Activated CD4-positive, alpha-beta T cell treated with anti-CD3 and anti-CD28 coated beads, Interleukin-2, amount 50 U/mL, for 16 hours (primary cell): ENCODE measurements around the gene USP10.

Experiments
- DNase-seq: peaks from one replicate; pipeline ENCODE4 v3.0.0-alpha.2; 2020

The USP10 gene

DNA sequence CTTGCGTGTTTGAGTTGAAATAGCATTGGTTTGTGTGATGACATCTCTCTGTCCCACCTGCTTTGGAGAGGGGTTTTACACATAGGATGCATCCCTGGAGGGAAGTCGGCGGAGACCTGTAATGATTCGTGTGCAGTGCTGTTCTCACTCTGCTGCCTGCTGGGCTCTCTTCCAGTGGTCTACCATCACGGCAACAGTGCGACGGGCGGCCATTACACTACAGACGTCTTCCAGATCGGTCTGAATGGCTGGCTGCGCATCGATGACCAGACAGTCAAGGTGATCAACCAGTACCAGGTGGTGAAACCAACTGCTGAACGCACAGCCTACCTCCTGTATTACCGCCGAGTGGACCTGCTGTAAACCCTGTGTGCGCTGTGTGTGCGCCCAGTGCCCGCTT lies 78.9 kb downstream of the USP10 start:
- DNase-seq, result no peak

DNA sequence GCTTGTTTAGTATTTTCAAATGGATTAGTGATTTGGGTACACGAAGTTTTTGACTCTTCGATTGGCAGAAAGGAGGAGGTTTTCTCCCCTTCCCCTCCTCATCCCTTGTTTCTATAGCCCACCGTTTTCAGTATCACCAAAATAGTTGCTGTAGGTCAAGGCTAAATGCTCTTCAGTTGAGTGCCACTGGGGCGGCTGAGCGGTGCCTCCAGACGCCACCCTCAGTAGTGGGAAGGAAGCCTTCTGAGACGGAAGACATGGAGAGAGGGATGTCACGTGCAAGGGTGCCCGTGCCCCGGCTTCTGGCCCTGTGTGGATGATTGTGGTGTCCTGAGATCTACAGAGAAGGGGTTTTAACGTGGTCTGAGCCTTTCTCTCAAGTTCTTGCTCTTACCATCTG lies 80.3 kb downstream of the USP10 start:
- no peak for DNase-seq

DNA sequence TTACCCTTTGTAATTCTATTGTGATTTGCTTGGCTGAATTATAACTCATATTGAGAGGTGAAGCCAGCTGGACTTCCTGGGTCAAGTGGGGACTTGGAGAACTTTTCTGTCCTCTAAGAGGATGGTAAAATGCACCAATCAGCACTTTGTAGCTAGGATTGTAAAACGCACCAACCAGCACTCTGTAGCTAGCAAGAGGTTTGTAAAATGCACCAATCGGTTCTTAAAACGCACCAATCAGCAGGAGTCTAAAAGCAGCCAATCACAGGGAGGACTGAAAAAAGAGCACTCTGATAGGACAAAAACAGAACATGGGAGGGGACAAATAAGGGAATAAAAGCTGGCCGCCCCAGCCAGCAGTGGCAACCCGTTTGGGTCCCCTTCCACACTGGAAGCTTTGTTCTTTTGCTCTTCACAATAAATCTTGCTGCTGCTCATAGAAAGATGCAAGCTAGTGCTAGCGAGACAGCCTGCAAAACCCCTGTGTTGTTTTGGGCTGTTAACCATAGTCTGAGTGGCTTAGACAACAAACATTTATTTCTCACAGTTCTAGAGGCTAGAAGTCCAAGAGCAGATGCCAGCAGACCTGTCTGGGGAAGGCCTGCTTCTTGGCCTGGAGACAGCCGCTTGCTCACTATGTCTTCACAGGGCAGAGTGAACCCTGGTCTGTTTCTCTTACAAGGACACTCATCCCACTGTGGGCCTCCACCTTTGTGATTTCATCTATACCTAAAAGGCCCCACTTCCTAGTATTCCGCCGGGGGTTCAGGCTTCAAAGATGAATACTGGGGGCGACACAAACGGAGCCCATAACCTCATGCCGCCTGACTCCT lies 81.0 kb downstream of the USP10 start:
- DNase-seq, result no peak

DNA sequence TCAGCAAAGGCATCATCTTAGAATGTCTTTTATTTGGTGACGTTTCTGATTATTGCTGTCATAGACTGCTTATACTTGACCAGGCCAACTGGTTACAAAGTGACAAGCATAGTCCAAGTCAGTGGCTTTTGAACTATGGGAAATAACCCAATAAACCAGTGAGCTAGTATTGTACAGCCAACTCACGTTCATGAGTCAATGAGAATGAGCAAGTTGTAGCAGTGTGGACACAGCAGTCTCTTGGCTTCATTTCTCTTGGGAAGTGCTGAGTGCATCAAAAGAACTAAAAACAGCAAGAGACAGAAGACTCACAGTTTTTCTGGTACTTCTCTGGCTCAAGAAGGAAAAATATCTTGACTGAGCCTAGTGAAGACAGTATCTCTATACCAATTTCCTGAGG lies 83.0 kb downstream of the USP10 start:
- no peak for DNase-seq

DNA sequence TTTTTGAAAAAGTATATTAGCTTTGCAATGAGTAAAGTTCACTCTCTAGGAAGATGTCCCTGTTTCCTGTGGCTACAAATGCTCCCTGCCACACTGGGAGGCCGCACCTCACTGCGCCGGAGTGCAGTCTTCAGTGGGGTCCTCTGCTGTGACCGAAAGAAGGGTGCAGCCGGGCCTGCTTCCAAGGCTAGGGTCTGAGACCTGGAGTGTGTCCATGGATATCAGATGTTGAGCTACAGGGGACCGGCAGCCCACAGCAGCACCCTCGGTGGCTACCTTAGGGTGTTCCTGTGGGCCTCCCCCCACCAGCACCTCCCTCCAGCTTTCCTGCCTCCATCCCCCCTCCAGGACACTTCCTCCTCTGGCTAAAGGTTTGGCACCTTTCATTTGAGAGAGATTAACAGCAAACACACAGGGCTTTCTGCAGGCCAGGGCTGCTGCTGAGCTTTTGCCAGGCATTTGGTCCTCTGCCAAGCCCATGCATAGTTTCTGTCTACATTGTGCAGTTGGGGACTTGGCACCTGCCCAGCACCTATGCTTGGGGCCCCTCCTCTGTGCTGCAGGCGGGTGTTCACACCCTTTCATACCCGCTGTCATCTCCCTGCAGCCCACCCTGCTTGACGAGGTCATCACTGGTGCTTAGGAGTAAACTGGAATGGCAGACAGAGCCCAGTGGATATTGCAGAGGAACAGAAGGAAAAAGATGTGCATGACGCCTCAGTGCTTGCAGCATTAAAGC lies 86.2 kb downstream of the USP10 start:
- DNase-seq, result no peak

DNA sequence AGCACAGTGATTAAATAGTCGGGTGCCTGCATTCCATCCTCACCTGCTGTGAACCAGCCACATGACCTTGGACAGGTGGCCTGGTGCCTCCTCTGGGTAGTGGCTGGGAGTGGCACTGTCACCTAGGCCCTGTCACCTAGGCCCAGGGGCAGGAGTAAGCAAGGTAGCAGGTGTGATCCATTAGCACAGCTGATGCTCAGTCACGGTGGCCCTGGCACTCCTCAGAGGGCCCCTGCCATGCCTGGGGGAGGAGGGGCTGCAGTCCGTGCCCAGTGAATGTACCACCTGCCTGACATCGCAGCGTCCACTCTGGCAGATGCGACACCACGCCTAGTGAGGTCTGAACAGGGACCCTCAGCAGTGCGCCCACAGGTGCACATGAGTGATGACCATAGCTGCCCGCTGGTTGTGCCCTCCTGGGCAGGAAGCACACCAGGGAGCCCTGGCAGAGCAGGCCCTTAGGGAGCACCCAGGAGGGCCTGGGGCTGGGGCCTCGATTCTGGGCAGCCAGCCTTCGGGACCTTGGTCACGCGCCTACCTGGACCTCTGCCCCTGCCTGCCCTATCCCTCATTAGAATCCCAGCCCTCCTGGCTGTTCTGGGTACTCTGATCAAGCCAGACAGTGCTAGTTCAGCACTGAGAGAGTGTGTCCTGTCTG lies 86.9 kb downstream of the USP10 start:
- no peak for DNase-seq

DNA sequence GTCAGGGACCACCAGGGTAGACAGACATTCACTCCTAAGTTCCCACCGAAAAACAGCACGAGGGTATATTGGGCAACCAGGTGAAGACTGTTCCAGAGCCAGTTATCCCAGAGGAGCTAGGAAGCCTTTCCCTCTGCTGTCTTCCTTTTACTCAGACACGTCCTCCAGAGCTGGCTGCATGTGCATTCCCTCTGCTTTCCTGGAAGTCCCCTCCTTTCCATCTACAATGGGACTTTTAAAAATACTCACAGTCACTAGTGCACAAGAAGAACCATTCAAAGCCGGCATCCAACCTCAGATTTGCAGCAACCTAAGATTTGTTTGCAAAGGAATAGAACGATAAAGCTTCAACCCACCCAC lies 87.4 kb downstream of the USP10 start:
- DNase-seq, result no peak

DNA sequence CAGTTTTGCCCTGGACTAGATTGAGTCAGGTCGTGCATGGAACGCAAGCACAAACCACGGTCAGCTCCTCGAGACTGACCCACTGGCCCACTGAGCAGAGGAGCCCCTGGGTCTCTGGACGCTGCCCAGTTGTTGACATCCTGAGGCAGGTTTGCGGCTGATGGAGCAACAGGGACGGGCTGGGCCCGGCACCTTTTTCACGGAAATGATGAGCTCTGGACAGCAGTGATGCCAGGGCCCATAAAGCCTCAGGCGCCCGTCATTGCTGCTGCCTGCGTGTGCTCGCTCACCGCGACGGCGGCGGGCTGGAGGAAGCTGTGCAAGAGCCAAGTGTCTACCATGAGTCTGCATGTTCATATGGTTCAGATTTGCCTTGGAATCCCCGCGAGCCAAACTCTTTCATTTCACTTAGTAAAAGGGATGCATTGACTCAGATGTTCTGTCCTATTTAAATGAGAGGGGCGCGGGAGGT lies 89.2 kb downstream of the USP10 start:
- no peak for DNase-seq

DNA sequence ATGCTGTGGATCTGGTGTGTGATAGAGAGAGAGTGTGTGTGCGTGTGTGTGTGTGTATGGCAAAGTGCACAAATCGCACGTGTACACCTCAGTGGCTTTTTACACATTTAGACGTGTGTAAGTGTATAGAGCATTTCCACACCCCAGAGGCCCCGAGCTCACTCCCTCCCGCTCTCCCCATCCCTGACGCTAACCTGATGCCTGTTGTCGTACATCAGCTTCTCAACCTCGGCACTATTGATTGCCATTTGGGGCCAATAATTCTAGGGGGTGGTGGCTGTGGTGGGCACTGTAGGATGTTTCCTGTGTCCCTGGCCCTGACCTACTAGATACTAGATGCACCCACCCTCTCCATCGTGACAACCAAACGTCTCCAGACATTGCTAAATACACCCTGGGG lies 89.6 kb downstream of the USP10 start:
- no peak for DNase-seq

DNA sequence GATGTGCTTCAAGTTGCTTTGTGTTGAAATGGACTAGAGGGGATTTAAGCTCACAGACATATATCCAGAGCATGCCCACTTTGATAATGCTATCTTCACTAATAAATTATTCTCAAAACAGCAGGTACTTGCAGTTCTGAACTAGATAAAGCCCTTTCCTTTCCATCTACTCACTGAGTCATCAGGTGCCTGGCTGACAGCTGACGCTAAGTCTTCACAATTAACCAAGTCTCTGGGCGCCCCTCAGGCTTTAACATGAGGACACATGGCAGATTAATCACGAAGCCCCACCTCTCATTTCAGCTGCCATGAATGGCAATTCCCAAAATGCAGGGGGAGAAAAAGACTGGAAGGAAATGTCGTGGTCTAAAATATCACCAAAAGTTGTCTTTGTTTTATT lies 90.5 kb downstream of the USP10 start:
- no peak for DNase-seq

DNA sequence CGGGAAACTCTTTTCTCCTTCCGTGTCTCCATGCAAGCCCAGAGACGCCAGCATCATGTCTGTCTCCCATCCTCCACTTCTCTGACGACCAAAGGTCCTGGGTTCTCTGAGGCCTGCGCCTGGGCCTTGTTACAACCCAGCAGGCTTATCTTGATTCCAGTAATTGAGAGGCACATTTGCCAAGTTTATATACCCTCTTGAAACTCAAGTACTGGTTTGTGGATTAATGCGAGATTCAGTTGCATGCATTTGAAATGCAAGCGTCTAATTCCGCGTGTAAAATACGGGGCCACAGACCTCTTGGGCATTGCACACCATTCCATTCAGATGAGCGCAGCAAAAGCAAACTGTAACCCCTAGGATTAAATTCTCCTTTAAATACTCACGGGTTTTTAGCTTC lies 91.3 kb downstream of the USP10 start:
- DNase-seq, result no peak

DNA sequence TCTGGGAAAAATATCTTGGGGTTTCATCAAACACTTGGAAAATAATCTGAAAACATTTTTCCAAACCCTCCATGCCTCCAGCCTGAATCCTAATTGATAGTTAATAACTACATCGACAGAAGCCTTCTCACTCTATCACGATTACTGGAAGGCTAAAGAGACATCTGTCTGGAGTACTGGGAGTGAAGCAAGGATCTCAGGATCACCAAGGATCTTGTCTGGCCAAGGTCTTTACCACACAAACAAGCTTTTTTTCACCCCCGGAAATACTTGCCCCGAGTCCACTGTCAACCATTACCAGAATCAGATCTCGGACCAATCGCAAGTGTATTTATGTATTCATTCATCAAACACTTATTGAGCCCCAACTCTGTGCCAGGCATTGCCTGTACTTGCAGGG lies 91.7 kb downstream of the USP10 start:
- no peak for DNase-seq

DNA sequence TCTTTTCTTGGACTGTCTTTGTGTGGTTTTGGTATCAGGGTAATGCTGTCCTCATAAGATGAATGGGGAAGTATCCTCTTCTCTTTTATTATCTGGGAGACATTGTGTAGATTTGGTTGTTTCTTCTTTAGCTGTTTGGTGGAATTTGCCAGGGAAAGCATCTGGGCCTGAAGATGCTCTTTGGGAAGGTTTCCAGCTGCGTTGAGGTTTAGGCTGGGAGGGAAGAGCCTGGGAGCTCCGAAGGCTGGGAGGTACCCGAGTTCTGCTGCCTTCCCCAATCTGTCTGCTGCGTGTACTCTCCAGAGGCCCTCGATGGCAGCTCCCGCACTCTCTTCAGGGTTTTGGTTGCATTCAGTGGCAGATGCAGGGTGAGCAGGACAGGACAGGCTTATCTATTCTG lies 94.4 kb downstream of the USP10 start:
- no peak for DNase-seq

DNA sequence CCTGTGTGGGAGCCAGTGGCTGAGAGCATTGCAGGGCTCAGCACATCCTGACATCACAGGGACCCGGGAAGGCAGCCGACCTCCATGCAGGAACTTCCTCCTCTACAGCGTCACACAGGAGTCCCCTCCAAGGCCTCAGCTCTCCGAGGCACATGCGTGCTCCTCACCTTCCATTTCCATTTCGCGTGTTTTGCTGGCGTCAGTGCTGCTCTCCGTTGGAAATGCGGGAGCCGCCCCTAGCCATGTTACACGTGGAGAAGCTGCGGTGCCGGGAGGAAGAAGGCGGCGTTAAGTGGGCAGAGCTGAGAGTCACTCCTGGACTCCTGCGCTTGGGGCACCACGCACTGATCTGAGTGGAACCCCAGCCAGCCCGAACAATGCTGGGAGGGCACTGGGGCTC lies 94.8 kb downstream of the USP10 start:
- no peak for DNase-seq

DNA sequence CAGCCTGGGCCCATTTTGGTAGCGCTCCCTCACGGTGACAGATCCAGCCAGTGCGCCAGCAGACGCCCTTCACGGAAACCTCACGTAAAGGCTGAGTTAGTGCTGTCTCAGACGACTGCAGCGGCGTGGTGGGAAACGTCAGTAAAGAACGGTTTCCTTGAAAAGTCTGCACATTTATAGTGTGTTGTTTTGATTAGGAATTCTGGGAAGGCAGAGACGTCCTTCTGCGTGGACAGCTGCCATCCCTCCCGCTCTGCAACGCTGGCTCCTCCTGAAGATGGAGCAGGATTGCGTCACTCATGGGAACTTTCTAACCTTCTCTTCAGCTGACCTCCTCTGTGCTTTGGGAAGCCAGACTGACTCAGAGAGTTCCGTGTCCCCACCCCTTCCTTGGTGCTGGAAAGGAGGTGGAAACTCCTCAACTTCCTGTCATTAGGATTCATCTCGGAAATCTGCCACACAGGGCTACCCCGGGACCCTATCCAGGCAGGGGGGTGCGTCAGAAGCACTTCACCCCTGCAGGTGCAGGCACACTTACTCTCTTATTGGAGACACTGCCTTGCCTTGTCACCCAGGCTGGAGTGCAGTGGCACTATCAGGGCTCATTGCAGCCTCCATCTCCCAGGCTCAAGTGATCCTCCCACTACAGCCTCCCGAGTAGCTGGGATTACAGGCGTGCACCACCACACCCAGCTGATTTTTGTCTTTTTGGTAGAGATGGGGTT lies 95.7 kb downstream of the USP10 start:
- DNase-seq, result no peak

DNA sequence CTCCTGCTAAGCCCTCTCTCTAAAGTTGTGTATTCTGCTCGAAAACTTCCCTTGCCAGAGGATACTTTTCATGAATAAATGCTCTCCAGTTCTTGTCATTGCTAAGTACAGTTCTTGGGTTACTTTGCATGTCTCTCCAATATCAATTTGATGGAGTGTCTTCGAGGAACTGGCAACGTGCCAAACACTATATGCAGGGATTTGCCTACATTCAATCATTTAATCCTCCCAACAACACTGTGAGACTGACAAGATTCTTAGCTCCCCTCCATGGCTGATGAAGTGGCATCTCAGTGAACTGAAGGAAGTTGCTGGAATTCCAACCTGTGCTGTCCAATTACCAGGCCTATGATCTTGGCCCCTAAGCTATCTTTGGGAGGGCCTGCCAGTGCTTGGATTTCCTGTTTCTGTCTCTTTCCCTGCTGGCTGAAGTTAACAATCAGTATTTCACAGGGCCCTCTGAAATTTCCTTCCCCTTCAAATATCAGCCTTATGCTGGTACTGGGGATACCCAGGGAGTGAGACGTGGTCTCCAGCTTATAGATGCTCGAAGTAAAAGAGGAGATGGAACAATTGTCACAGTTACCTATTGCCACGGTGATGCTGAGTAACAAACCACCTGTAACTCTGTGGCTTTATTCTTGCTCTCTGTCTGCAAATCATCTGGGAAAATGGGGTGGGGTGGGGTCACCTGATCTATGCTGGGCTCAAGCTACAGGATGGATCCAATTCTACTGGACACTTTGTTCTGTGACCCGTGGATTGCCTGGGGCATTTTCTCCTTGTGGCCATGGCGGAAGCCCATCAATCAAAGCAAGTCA lies 100.6 kb downstream of the USP10 start:
- DNase-seq, result no peak

DNA sequence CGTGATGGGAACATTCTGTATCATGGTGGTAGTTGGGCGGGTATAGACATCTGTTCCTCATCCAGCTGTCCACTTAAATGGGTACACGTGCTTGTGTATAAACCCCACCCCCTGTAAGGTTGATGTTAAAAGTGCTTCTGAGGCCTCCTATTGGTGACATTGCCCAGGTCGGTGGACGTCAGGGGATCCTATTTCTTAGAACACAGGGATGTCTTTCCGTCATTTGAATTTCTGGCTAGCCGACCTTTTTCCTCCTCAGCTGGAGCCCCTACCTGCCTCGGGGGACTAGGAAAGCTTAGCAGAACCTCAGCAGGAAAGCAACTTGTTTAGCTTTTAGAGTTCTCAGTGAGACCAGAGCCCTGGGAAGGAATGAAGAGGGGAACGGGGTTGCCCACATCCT lies 103.3 kb downstream of the USP10 start:
- no peak for DNase-seq

DNA sequence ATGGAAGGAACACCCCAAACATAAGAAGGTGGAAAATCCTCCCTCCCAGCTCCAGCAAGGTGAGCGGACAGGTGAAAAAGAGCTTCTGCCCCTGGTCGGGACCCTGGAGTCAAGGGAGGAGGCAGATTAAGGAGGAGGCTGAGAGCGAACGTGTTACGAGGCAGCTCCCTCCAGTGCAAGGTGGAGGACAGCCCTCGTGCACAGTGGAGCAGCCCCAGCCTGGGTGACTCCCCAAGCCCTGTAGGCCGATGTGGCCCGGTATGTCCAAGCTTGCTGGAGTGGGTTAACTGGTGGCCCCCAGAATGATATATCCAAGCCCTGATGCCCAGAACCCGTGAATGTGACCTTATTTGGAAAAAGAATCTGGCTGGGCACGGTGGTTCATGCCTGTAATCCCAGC lies 104.5 kb downstream of the USP10 start:
- DNase-seq, result no peak

DNA sequence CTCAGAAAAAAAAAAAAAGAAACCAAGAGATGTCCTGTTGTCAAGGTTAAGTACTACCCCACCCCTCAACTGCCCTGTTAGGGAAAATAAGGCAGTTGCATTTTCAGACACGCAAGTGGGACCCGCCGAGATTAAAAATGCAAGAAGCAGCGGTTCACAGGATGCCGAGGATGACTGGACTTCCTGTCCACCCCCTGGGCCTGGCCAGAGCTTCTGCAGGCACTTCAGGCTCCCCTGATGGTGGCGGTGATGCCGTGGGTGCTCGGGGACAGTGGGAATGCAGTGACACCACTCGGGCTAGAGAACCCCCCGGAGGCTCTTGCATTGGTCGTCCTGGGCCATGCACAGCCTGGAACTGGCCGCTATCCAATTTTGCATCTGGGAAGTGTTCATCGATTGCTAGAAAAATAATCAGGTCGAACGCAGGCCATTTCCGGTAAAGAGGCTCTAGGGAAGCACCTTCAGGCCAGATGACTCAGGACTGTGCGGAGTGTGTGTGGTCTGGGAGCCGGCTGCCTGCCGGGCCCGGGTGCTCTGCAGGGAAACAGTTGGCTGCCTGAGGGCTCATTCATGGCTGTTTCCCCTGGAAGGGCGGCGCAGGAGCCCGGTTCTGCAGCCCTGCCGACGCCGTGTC lies 106.6 kb downstream of the USP10 start:
- no peak for DNase-seq

DNA sequence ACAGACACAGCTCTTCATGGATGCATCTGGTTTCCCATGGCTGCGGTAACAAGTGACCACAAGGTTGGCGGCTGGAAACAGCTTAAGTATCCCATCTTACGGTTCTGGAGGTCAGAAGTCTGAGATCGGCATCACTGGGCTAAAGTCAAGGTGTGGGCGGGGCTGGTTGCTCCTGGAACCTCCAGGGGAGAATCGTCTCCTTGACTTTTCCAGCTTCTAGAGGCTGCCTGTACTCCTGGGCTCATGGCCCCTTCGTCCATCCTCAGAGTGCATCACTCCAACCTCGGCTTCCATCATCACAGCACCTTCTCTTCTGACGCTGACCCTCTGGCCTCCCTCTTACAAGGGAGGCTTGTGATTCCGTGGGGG lies 107.1 kb downstream of the USP10 start:
- no peak for DNase-seq

DNA sequence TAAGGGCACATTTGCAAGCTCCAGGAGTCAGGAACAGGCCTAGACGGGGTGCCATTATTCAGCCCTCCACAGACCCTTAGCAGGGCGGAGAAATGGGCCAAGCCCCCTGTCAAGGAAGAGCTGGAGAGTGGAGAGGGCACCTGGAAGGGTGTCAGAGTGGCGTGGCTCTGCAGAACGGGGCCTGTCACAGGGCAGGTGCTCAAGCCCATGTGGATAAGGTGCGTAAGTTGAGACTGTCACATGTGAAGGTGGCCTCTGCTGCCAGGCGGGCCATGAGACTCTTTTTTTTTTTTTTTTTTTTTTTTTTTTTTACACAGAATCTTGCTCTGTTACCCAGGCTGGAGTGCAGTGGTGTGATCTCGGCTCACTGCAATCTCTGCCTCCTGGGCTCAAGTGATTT lies 108.0 kb downstream of the USP10 start:
- no peak for DNase-seq

DNA sequence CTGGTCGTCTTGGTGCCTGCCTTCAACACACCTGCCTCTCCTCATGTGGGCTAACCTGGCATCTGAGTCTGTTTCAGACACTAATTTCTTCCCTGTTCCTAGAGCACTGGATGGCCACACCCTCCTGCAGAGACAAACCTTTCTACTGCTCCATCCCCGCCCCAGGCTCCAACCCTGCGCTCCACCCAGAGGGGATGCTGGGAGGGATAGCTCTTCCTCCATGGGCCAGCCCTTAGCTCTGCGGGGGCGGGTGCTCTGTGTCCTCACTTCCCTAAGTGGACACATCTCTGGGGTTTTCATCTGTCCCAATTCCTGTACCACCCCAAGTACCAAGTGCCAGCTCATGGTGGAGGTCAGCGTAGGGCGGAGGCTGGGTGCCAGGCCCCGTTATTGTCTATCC lies 109.0 kb downstream of the USP10 start:
- DNase-seq, result no peak
